Skin epidermis (tissue), 12 donors: ENCODE measurements around the gene THOC2.
"Not testable (repeated sequence)": the region's sequence is repeated elsewhere in the genome, so short reads cannot be mapped to it uniquely, and the experiment has no call there.

Experiments used
- H3K27ac ChIP-seq, 21 experiments: fragments of 200-600 bp; sonication (generic) in 11 of 21; one replicate each; pipeline ENCODE4 v1.5.0; 2020; ENCODE audit warnings: mild to moderate bottlenecking in 3 of 21, inconsistent platforms in 2 of 21, moderate library complexity in 2 of 21
- H3K4me3 ChIP-seq, 7 experiments: fragments of 200-600 bp; sonication (generic) in 2 of 7; one replicate each; pipeline ENCODE4 v1.5.0; 2020; ENCODE audit warnings: inconsistent platforms in 2 of 7, mild to moderate bottlenecking in 2 of 7, moderate library complexity in 1 of 7

THOC2 gene

DNA sequence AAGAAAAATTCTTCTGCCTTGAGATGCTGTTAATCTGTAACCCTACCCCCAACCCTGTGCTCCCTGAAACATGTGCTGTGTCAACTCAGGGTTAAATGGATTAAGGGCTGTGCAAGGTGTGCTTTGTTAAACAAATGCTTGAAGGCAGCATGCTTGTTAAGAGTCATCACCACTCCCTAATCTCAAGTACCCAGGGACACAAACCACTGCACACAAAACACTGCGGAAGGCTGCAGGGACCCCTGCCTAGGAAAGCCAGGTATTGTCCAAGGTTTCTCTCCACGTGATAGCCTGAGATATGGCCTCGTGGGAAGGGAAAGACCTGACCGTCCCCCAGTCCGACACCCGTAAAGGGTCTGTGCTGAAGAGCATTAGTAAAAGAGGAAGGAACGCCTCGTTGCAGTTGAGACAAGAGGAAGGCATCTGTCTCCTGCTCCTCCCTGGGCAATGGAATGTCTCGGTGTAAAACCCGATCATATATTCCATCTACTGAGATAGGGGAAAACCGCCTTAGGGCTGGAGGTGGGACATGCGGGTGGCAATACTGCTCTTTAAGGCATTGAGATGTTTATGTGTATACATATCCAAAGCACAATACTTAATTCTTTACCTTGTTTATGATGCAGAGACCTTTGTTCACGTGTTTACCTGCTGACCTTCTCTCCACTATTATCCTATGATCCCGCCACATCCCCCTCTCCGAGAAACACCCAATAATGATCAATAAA lies 53.0 kb downstream of the THOC2 start:
- not testable (repeated sequence) for H3K27ac ChIP-seq, H3K4me3 ChIP-seq

GRCh38 chrX:123675154-123675553 lies 57.7 kb downstream of the THOC2 start:
- Histone ChIP-seq H3K27ac (no peak overlapping the region), H3K4me3 (no peak overlapping the region)

DNA sequence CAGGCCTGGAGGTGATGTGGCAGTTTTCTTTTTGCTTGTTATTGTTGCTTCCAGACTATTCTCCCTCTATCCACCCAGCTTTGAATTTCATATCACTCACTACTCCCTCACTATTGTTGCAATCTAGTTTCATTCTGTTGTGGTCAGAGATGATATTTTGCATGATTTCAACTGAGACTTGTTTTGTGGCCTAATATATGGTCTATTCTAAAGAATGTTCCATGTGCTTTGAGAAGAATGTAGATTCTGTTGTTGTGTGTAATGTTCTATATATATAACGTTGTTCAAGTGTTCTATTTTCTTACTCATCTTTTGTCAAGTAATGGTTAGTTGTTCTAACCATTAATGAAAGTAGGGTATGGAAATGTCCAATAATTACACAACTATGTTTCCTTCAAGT lies 59.0 kb downstream of the THOC2 start:
- H3K27ac ChIP-seq = no peak overlapping the region
- H3K4me3 ChIP-seq = no peak overlapping the region

DNA sequence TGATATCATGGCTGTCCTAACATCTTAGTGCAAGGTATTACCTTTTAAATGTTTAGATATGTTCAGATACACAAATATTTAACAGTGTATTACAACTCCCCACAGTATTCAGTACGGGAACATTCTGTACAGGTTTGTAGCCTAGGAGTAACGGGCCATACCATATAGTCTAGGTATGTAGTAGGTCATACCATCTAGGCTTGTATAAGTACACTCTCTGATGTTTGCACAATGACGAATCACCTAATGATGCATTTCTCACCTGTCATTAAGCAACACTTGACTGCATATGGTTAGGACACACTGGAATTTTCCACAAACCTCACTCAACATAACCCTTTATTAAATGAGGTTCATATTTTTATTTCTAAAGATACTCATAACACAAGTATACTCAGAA lies 67.7 kb downstream of the THOC2 start:
- no peak overlapping the region for H3K27ac ChIP-seq
- H3K4me3 ChIP-seq = no peak overlapping the region

GRCh38 chrX:123664467-123665167 lies 68.2 kb downstream of the THOC2 start:
- H3K27ac ChIP-seq = not testable (repeated sequence)

GRCh38 chrX:123663720-123664119 lies 69.1 kb downstream of the THOC2 start:
- H3K27ac ChIP-seq, H3K4me3 ChIP-seq: not testable (repeated sequence)

More at GRCh38 chrX:123664467-123665167, 68.2 kb downstream of the THOC2 start:
- not testable (repeated sequence) for H3K4me3 ChIP-seq

DNA sequence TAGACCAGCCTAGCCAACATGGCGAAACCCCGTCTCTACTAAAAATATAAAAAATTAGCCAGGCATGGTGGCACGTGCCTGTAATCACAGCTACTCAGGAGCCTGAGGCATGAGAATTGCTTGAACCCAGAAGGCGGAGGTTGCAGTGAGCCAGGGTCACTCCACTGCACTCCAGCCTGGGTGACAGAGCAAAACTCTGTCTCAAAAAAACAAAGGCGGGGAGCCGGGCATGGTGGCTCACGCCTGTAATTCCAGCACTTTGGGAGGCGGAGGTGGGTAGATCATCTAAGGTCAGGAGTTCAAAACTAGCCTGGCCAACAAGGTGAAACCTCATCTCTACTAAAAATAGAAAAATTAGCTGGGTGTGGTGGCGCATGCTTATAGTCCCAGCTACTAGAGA lies 76.3 kb downstream of the THOC2 start:
- H3K27ac ChIP-seq, H3K4me3 ChIP-seq: not testable (repeated sequence)

GRCh38 chrX:123648811-123649181 lies 84.1 kb downstream of the THOC2 start:
- not testable (repeated sequence) for H3K4me3 ChIP-seq, H3K27ac ChIP-seq

GRCh38 chrX:123648028-123648810 lies 84.6 kb downstream of the THOC2 start:
- Histone ChIP-seq H3K4me3 (no peak overlapping the region), H3K27ac (no peak overlapping the region)

DNA sequence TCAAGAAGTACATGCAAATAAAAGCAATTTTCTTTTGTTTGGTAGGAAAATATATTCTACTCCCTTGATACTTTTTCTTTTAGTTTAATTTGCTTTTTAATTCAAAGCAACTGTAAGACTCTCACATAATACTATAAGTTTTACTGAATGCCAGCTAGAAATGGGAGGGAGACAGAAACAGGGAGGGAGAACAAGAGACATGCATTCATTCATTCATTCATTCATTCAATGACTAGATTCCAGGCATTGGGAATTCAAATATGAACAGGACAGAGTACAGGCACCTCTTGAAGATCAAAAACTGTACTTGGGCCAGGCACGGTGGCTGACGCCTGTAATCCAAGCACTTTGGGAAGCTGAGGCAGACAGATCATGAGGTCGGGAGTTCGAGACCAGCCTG lies 85.6 kb downstream of the THOC2 start:
- H3K27ac ChIP-seq = no peak overlapping the region
- H3K4me3 ChIP-seq = no peak overlapping the region

GRCh38 chrX:123629502-123629901 lies 103.3 kb downstream of the THOC2 start:
- H3K4me3 ChIP-seq = no peak overlapping the region
- H3K27ac ChIP-seq = no peak overlapping the region

GRCh38 chrX:123626962-123627361 lies 105.9 kb downstream of the THOC2 start:
- Histone ChIP-seq H3K4me3 (no peak overlapping the region), H3K27ac (no peak overlapping the region)

- H3K4me3 ChIP-seq = no peak overlapping the region
- no peak overlapping the region for H3K27ac ChIP-seq
Observed at GRCh38 chrX:123625952-123626351, 106.9 kb downstream of the THOC2 start.

DNA sequence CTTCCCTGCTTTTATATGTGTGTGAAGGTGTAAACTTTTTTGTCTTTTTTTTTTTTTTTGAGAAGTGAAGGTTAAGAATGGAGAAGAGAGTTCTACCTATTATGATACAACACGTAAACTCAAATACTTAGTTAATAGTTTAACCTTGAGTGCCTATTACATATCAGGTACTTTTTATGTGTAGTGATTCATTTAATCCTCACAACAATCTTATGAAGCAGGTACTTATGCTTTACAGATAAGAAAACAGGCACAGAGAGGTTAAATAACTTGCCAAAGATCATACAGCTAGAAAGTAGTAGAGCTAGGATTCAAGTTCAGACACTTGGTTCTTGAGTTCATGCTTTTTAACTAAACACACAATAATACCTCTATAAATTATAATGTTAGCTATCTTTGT lies 107.4 kb downstream of the THOC2 start:
- no peak overlapping the region for H3K27ac ChIP-seq
- H3K4me3 ChIP-seq = no peak overlapping the region

- no peak overlapping the region for H3K27ac ChIP-seq
- no peak overlapping the region for H3K4me3 ChIP-seq
Observed at GRCh38 chrX:123617007-123617406, 115.8 kb downstream of the THOC2 start.

- no peak overlapping the region for H3K27ac ChIP-seq
- H3K4me3 ChIP-seq = no peak overlapping the region
Observed at GRCh38 chrX:123610915-123611314, 121.9 kb downstream of the THOC2 start.

DNA sequence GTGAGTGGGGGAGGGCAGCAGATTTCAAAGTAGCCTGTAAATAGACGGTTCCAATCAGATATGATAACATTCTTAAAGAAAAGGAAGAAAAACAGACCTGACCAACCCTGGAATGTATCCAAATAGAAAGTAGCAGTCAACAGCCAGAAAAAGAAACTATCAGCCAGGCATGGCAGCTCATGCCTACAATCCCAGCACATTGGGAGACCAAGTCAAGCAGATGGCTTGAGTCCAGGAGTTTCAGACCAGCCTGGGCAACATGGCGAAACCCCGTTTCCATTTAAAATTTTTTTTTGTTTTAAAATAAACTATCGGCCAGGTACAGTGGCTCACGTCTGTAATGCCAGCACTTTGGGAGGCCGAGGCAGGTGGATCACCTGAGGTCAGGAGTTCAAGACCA lies 125.0 kb downstream of the THOC2 start:
- Histone ChIP-seq H3K4me3 (no peak overlapping the region), H3K27ac (no peak overlapping the region)

GRCh38 chrX:123607270-123607669 lies 125.6 kb downstream of the THOC2 start:
- no peak overlapping the region for H3K27ac ChIP-seq

GRCh38 chrX:123603491-123603890 lies 129.4 kb downstream of the THOC2 start:
- Histone ChIP-seq H3K4me3 (no peak overlapping the region), H3K27ac (no peak overlapping the region)

More at GRCh38 chrX:123607270-123607669, 125.6 kb downstream of the THOC2 start:
- H3K4me3 ChIP-seq = no peak overlapping the region

DNA sequence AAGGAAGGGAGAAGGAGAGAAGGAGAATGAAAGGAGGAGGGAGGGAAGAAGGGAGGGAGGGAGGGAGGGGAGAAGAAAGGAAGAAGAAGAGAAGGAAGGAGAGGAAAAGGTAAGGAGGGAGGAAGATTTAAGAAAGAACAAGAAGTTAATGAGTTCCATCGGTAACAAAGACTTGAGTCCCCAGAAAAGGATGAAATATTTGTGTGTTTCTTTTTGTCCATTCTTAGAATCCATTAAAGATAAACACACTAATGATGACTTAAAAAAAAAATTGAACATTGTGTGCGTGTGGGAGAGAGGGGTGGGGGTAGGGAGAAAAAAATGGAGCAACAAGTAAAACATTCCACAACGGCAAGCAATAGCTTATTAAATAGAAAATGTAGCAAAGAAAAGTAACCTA lies 131.4 kb downstream of the THOC2 start:
- H3K4me3 ChIP-seq = no peak overlapping the region
- no peak overlapping the region for H3K27ac ChIP-seq

GRCh38 chrX:123600181-123600580 lies 132.7 kb downstream of the THOC2 start:
- H3K4me3 ChIP-seq = no peak overlapping the region
- H3K27ac ChIP-seq = no peak overlapping the region
